Calu3 (cell line): ENCODE data around the gene KLHDC8A. TPM values are rescaled to one million over a fixed set of nuclear protein-coding genes. Genes with fewer than 3 reads are reported as not detected.
A peak's percentile ranks its signal among the peaks of the same experiment; 100 is the strongest.
"Not testable (repeated sequence)": the region's sequence is repeated elsewhere in the genome, so short reads cannot be mapped to it uniquely, and the experiment has no call there.

ENCODE experiments used
- Bru-seq: library from RNA; stranded (reverse); fragments of 400-500 nt; gene quantifications from one replicate; lab custom pipeline; 2021; lab: Mats Ljungman, UMichigan
- BruChase-seq, 2 experiments: library from RNA; stranded (reverse); fragments of 400-500 nt; gene quantifications; one replicate each; lab custom pipeline; 2021; lab: Mats Ljungman, UMichigan
- BruUV-seq: library from RNA; stranded (reverse); fragments of 400-500 nt; replicated peaks from 2 replicates; lab custom pipeline; 2021; lab: Mats Ljungman, UMichigan
- CTCF ChIA-PET: fragments of 300-600 bp; sonication (Branson Sonifier 250); formaldehyde crosslinking; loops from one replicate; lab custom pipeline; 2022; ENCODE audit warnings: antibody characterized with exemption; lab: Charles Lee
- DNase-seq: peaks from one replicate; pipeline ENCODE4 v3.0.0; 2022
- H3K27ac Mint-ChIP-seq: one replicate; pipeline ENCODE4 v1.8.0; 2022; ENCODE audit warnings: mixed read lengths; ENCODE audit not compliant: unreplicated experiment
- H3K27me3 Mint-ChIP-seq: one replicate; pipeline ENCODE4 v1.8.0; 2022; ENCODE audit warnings: mixed read lengths; ENCODE audit not compliant: unreplicated experiment
- H3K36me3 Mint-ChIP-seq: one replicate; pipeline ENCODE4 v1.8.0; 2022; ENCODE audit warnings: mild to moderate bottlenecking, moderate library complexity, mixed read lengths; ENCODE audit not compliant: insufficient read depth, unreplicated experiment
- H3K4me1 Mint-ChIP-seq: one replicate; pipeline ENCODE4 v1.8.0; 2022; ENCODE audit warnings: mild to moderate bottlenecking, low read depth, mixed read lengths; ENCODE audit not compliant: unreplicated experiment
- H3K4me3 Mint-ChIP-seq: one replicate; pipeline ENCODE4 v1.8.0; 2022; ENCODE audit warnings: mild to moderate bottlenecking, low read depth, moderate library complexity, mixed read lengths; ENCODE audit not compliant: unreplicated experiment
- H3K9me3 Mint-ChIP-seq: one replicate; pipeline ENCODE4 v1.8.0; 2022; ENCODE audit warnings: low read depth, mixed read lengths; ENCODE audit not compliant: unreplicated experiment
- intact Hi-C: fragments of 100-400 bp; cut with micrococcal nuclease; formaldehyde crosslinking; loops from one replicate; pipeline ENCODE4 v1.10.0; 2022; ENCODE audit not compliant: unreplicated experiment
- long read RNA-seq: library from polyadenylated mRNA; stranded (forward); transcript quantifications from one replicate; pipeline ENCODE4 v2.0.0, GENCODE V29; 2022
- total RNA-seq: library from RNA; stranded (reverse); gene quantifications from 2 replicates; pipeline ENCODE4 v1.2.3, GENCODE V29; 2022
- TF ChIP-seq, protein P1 (sequence below): fragments of 200-600 bp; IDR thresholded peaks from one replicate; pipeline ENCODE4 v1.8.0; 2022; ENCODE audit warnings: antibody characterized with exemption; ENCODE audit not compliant: unreplicated experiment

The KLHDC8A gene, protein sequence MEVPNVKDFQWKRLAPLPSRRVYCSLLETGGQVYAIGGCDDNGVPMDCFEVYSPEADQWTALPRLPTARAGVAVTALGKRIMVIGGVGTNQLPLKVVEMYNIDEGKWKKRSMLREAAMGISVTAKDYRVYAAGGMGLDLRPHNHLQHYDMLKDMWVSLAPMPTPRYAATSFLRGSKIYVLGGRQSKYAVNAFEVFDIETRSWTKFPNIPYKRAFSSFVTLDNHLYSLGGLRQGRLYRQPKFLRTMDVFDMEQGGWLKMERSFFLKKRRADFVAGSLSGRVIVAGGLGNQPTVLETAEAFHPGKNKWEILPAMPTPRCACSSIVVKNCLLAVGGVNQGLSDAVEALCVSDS
- total RNA-seq: not detected in 2 replicates
- Bru-seq, nascent RNA: percentile 4 among the genes with signal in this experiment
- BruChase-seq, experiment 1, labeled RNA remaining after a 6-hour chase: percentile 4 among the genes with signal in this experiment
- BruChase-seq, experiment 2, labeled RNA remaining after a 2-hour chase: percentile 16 among the genes with signal in this experiment
- long read RNA-seq: 0 reads

- CTCF ChIA-PET: interaction anchor here (0.6 kb wide), 1 partner anchor 157 kb away, joined by 5 read pairs; no protein-coding TSS in a partner anchor
- TF ChIP-seq, protein P1, sequence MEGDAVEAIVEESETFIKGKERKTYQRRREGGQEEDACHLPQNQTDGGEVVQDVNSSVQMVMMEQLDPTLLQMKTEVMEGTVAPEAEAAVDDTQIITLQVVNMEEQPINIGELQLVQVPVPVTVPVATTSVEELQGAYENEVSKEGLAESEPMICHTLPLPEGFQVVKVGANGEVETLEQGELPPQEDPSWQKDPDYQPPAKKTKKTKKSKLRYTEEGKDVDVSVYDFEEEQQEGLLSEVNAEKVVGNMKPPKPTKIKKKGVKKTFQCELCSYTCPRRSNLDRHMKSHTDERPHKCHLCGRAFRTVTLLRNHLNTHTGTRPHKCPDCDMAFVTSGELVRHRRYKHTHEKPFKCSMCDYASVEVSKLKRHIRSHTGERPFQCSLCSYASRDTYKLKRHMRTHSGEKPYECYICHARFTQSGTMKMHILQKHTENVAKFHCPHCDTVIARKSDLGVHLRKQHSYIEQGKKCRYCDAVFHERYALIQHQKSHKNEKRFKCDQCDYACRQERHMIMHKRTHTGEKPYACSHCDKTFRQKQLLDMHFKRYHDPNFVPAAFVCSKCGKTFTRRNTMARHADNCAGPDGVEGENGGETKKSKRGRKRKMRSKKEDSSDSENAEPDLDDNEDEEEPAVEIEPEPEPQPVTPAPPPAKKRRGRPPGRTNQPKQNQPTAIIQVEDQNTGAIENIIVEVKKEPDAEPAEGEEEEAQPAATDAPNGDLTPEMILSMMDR: no peak
- no peak for DNase-seq
- intact Hi-C loops: no loop called here
- Mint-ChIP-seq H3K27ac (no peak within 1 kb of the TSS), H3K4me1 (peaks cover 25% of the 10 kb centered on the region), H3K36me3 (peaks cover 5% of the 10 kb centered on the region), H3K4me3 (no peak within 1 kb of the TSS), H3K27me3 (peaks cover 49% of the 10 kb centered on the region), H3K9me3 (no peaks in the 10 kb centered on the region)
- no TSS peak for BruUV-seq
Measured at GRCh38 chr1:205356440-205357139, at the start of gene KLHDC8A. Gene KLHDC8A, minus strand, starts transcription at chr1:205356922. Its CDS starts 13,318 bp downstream, at chr1:205343604.

GRCh38 chr1:205406252-205406651 is 49.5 kb upstream of the KLHDC8A start:
- CTCF ChIA-PET, BruUV-seq, H3K4me3 Mint-ChIP-seq, DNase-seq, intact Hi-C loops, H3K9me3 Mint-ChIP-seq, H3K36me3 Mint-ChIP-seq, H3K27ac Mint-ChIP-seq, H3K4me1 Mint-ChIP-seq: not testable (repeated sequence)
- peaks cover 52% of the 10 kb centered on the region for H3K27me3 Mint-ChIP-seq

DNA sequence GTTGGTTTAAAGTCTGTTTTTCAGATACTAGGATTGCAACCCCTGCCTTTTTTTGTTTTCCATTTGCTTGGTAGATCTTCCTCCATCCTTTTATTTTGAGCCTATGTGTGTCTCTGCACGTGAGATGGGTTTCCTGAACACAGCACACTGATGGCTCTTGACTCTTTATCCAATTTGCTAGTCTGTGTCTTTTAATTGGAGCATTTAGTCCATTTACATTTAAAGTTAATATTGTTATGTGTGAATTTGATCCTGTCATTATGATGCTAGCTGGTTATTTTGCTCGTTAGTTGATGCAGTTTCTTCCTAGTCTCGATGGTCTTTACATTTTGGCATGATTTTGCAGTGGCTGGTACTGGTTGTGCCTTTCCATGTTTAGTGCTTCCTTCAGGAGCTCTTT is 47.8 kb upstream of the KLHDC8A start:
- BruUV-seq, H3K4me1 Mint-ChIP-seq, H3K9me3 Mint-ChIP-seq, H3K27ac Mint-ChIP-seq, intact Hi-C loops, H3K4me3 Mint-ChIP-seq, CTCF ChIA-PET, DNase-seq, H3K36me3 Mint-ChIP-seq: not testable (repeated sequence)
- H3K27me3 Mint-ChIP-seq: peaks cover 35% of the 10 kb centered on the region

- no peak for DNase-seq
- H3K9me3 Mint-ChIP-seq: no peaks in the 10 kb centered on the region
- no TSS peak for BruUV-seq
- TF ChIP-seq, protein P1: no peak
- H3K4me1 Mint-ChIP-seq: no peaks in the 10 kb centered on the region
- peaks cover 3% of the 10 kb centered on the region for H3K27me3 Mint-ChIP-seq
- H3K4me3 Mint-ChIP-seq: no peak overlapping the region
- intact Hi-C loops: no loop called here
- CTCF ChIA-PET: interaction anchor here (0.5 to 2.4 kb wide), 2 partner anchors 44 to 106 kb away, joined by 5 to 8 read pairs; partner anchors contain the start of gene CDK18
- H3K27ac Mint-ChIP-seq: no peak overlapping the region
- no peaks in the 10 kb centered on the region for H3K36me3 Mint-ChIP-seq
Measured at GRCh38 chr1:205398586-205398985, 41.9 kb upstream of the KLHDC8A start.

GRCh38 chr1:205396967-205397616 is 40.4 kb upstream of the KLHDC8A start:
- peak; percentile 41 for DNase-seq
- H3K27ac Mint-ChIP-seq: no peak overlapping the region
- no TSS peak for BruUV-seq
- H3K4me1 Mint-ChIP-seq: no peaks in the 10 kb centered on the region
- peaks cover 18% of the 10 kb centered on the region for H3K27me3 Mint-ChIP-seq
- TF ChIP-seq, protein P1: peak; percentile 84
- CTCF ChIA-PET: interaction anchor here (1.0 to 2.9 kb wide), 10 partner anchors 20 to 127 kb away, joined by 3 to 43 read pairs (median 7); partner anchors contain the start of gene LEMD1
- intact Hi-C loops: loop anchor here (1.0 to 2.0 kb wide), 3 partner anchors 34 to 127 kb away; no protein-coding TSS in a partner anchor
- no peaks in the 10 kb centered on the region for H3K9me3 Mint-ChIP-seq
- H3K36me3 Mint-ChIP-seq: no peaks in the 10 kb centered on the region
- H3K4me3 Mint-ChIP-seq: no peak overlapping the region
